ENCODE results near the gene AHR.
"Not testable (repeated sequence)": the region's sequence is repeated elsewhere in the genome, so short reads cannot be mapped to it uniquely, and the experiment has no call there.

The AHR gene

DNA sequence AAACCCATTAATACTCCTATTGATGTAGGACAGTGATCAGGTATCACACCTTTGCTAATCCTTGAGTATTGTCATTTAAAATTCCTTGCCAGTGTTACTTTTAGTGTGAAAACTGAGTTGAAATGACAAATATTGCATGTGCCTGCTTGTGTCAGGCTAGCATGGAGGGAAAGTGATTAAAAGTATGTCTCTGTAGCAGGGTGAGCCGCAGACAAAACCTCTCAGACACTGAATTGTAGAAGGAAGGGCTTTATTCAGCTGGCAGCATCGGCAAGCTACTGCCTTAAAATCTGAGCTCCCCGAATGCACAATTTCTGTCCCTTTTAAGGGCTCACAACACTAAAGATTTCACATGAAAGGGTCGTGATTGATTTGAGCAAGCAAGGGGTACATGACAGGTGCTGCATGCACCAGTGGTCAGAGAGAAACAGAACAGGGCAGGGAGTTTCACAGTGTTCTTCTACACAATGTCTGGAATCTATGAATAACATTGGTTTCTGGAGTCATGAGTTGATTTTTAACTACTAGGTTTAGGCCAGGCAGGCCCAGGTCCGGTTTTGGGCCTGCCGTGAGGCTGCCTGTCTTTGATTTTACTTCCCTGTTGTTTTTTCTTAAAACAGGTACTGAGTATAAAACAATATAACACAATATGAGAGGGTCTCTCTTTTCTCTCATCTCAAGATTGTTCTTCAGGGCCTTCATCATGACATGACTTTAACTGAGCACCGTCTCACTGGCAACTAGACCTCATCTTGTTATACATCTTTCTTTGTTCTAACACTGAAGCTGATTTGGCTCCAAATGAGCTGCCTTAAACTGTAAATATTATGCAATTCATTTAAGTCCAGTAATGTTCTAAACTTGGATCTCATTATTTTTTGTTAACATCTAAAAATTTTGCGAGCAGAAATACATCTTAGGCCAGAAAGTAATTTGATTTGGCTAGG is 84.2 kb downstream of the AHR start:
- DNase-seq: not testable (repeated sequence)

DNA sequence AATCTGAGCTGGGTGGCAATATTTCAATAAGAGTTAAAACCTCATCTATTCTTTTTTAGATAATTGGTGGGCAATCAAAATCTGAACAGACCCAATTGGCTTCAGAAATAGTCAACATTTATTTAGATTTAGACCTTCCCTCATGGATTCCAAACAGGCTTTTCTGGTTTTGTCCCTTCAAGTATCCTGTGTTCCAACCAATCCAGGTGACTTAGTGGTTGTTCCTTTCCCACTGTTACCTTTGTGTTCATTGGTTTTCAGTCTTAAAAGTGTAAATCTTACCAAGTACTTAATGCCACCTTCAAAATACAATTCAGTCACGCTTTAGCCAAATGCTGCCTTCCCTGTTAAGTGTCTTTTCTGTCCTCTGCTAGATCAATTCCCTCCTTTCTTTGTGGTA is 85.9 kb downstream of the AHR start:
- no peak for DNase-seq

DNA sequence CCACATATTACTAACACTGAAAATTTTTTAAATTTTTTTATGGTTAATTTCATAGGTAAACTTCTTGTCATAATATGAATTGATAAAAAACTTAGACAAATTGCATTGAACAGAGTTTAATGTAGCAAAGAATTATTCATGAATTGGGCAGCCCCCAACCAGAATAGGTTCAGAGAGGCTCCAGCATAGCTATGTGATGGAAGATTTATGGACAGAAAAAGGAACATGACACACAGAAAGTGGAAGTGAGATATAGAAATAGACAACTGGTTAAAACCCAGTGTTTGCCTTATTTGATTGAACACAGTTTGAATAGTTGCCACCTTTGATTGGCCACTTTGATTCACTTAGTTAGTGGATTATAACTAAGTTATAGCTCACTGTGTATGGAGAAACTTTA is 87.2 kb downstream of the AHR start:
- no peak for DNase-seq

DNA sequence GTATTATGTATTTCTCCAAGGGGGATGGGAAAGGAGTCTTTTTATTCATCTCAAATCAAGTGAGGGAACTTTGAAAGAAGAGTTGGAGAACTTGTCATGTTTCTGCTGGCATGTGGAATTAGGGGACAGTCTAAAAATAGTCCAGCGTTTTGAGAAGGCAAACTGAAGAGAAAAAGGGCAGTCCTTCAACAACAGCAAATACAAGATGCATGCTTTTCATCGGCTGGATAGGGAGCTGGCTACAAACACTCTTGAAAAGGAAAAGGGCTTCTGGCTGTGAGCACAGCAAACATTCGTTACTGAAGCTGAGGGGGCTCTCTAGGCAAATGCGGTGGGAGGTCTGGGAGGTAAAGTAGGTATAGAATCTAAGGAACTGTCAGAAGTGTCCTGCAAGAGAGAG is 91.9 kb downstream of the AHR start:
- DNase-seq: no peak

DNA sequence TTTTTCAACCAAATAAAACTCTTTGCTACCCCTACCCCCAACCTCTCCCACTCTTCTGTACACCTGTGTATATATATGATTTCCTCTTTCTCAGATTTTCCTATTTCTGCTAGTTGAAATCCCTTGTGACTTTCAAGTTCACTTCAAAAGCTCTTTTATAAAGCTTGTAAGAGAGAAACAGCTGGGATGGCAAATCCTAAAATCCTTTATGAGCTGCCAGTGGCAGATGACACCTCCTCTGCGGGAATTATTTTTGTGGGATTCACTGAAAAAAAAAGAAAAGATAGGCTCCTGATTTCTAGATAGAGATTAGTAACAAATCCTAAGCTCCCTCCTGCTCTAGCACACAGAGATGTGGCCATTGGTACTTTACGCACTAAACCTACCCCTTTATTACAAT is 92.9 kb downstream of the AHR start:
- DNase-seq: no peak

DNA sequence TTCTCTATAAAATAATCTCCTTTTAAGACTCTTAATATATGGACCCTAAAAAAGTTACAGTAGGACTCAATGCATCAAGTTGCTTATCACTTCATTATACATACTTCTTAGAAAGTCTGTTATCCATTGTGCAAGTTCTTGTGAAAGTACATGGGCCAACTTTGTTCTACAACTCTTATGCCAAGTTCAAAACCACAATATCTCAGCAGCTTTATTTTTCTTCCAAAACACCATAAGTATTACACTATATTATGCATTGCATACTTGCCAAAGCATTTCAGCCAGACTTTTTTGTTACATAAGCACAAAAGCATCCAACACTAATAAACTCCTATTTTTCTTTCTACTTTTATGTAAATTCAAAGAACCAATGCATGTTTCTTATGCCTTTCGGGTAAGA is 94.4 kb downstream of the AHR start:
- no peak for DNase-seq

DNA sequence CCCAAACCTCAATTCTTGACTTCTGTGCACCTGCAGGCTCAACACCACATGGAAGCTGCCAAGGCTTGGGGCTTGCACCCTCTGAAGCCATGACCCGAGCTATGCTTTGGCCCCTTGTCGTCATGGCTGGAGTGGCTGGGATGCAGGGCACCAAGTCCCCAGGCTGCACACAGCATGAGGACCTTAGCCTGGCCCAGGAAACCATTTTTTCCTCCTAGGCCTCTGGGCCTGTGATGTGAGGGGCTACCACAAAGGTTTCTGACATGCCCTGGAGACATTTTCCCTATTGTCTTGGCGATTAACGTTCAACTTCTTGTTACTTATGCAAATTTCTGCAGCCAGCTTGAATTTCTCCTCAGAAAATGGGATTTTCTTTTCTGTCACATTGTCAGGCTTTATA is 96.1 kb downstream of the AHR start:
- DNase-seq: not testable (repeated sequence)
